GM04503 (cell line): ENCODE results near the gene HOMER3.
A peak's percentile ranks its signal among the peaks of the same experiment; 100 is the strongest.
"Not testable (repeated sequence)": the region's sequence is repeated elsewhere in the genome, so short reads cannot be mapped to it uniquely, and the experiment has no call there.

ENCODE experiments used
- DNase-seq: peaks from one replicate; pipeline ENCODE4 v3.0.0-alpha.2; 2012; ENCODE audit warnings: low read depth

HOMER3 gene

DNA sequence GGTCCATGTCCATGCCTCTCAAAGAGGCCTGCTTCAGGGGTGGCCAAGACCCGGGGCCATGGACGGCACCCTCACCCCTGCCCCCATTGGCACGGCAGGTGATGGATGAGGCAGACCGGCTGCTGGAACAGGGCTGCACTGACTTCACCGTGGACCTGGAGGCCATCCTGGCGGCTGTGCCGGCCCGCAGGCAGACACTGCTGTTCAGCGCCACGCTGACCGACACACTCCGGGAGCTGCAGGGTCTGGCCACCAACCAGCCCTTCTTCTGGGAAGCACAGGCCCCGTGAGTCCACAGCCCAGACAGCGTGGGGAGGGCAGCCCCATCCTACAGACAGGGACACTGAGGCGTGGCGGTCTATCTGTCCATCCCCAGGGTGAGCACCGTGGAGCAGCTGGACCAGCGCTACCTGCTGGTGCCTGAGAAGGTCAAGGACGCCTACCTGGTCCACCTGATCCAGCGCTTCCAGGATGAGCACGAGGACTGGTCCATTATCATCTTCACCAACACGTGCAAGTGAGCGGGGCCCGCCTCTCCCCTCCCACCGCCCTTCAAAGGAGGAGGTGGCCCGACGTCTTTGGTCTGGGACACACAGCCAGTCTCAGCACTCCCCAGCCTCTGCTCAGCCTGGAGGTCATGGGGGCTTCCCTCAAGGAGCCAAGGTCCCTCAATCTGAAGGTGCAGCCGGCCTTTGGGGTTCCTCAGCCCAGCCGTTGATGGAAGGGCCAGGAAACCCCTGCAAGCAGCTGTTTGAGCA is 18.6 kb downstream of the HOMER3 start:
- DNase-seq = no peak

DNA sequence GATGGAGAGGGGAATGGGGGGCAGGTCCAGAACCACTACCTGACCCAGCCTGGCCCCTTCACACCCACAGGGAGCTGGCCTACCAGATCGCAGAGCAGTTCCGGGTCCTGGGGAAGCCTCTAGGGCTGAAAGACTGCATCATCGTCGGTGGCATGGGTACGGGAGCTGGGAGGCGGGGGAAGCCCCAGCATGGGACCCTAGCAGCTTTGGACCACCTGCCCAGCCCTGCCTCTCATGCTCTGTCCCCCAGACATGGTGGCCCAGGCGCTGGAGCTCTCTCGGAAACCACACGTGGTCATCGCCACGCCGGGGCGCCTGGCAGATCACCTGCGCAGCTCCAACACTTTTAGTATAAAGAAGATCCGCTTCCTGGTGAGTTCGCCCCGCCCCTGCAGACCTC is 19.4 kb downstream of the HOMER3 start:
- DNase-seq = no peak

DNA sequence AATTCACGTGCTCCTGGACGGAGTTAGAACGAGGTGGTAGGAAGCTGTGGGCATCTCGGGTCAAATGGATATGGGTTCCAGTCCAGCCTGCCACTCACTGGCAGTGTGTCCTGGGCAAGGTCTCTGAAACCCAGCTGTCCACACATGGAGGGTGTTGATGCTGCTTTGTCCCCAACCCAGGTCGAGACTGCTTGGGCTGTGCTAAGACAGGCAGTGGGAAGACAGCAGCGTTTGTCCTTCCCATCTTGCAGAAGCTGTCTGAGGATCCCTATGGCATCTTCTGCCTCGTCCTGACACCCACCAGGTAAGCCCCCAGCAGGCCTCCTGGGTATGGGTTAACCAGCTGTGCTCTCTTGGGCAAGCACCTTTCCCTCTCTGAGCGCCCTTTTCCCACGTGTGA is 20.6 kb downstream of the HOMER3 start:
- DNase-seq = no peak

DNA sequence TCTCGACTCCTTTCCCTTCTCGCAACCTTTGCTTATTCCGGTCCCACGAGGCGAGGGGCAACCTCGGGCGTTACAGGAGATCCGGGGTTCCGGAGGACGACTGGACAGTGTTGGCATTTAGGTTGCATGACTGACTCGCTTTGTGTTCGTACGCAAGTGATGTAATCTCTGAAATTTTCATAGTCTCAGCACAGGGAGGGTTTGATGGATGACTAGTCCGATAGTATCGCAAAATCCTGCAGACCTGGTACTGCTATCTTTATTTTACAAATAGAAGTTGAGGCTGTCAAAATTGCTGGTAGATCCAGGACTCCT is 21.2 kb downstream of the HOMER3 start:
- DNase-seq = no peak

DNA sequence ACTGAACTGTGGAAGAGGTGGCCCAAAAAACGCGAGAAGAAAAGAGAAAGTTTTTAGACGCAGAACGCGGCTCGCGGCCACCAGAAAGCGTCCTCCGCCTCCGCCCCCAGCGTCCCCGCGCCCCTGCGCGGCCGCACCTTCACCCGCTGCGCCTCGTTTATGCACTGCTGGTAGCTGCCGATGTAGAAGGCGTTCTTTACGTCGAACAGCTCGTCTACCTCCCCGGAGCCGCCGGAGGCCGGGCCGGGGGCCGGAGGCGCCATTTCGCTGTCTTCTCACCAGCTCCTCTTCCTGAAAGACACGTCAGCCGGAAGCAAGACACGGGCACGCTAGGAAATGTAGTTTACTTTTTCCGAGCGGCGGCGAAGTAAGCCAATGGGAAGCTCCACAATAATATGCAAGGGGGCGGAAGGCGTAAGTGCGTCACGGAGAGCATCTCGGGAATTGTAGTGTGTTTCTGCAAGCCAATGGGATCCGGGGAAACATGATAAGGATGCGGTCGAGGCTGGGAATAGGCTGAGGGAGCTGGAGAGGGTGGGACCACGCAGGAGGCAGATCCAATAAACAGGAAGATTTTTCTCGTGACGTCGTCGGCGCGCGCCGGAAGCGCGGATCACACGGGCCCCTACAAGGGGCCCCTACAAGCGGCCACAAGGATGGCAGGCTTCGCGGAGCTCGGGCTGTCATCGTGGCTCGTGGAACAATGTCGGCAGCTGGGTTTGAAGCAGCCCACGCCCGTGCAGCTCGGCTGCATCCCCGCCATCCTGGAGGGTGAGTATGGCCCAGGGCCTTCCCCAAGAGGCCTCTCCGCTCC is 21.7 kb downstream of the HOMER3 start, which contains the start of the genes COPE and DDX49:
Gene COPE, minus strand, starts transcription at position 302 of the 814 bp plus-strand sequence. Its CDS starts 39 bp downstream, at position 263.
Gene DDX49, plus strand, starts transcription at position 630 of the 814 bp plus-strand sequence. Its CDS starts 27 bp downstream, at position 657.
- DNase-seq = peak; percentile 99

DNA sequence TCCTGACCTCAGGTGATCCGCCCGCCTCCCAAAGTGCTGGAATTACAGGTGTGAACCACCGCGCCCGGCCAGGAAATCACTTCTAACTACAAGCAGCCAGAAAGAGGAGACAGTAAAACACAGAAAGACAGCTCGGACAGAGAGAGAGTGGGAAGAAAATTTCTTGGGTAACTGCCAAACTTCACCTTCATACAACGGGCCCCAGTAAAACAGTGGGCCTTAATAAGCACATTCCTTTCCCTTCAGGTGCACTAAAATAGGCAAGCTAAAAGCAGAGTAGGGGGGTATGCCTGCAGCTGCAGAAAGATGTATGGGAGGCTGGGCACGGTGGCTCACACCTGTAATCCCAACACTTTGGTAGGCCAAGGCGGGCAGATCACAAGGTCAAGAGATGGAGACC is 23.4 kb downstream of the HOMER3 start:
- not testable (repeated sequence) for DNase-seq

DNA sequence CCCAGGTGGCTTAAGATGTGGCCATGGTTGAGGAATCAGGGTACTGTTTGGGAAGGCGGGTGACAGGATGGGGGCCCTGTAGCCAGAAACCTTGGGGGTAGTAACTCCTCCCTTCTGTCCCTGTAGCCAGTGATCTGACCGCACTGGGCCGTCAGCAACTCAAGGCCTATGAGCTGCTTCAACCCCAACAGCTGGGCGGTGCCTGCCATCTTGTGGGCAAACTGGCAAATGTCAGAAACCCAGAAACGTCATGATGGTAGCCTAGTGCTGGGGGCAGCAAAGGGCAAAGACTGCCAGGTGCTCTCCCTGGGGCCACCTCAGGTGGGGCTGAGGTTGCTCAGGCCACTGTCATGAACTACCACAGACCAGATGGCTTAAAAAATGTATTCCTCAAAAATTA is 25.4 kb downstream of the HOMER3 start:
- no peak for DNase-seq

DNA sequence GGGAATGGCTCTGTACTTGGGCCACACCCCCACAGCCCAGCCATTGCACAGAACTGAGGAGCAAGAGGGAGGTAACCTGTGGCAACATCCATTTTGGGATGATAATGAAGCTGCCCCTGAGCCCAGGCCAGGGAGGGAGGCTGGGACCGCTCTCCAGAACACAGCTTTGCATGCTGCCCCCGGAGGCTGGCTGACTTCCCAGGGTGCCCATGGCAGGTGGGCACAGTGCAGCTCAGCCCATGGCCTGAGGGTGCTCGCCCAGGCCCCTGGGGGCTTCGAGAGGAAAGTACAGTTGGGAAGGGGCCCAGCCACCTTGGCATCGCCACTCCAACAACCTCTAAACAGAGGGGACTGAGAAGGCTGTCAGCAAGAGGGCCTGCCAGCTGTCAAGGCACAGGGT is 27.6 kb downstream of the HOMER3 start:
- DNase-seq = no peak

DNA sequence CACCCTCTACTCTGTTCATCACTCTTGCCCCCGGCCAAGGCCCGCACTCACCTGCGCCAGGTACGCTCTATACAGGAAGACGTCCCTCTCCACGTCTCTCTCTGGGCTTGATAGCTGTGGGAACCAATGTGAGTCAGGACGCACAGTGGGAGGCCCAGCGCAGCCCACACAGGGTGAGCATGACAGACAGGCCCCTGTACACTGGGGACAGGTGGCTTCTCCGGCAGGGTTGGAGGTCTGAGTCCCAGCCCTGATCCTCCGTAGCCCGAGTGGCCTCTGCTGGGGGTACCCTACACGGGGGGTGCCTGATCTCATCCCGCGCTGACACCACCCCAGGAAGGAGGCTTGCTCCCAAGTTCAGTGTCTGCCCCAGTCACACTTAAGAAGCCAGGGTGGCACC is 28.1 kb downstream of the HOMER3 start:
- DNase-seq = no peak

DNA sequence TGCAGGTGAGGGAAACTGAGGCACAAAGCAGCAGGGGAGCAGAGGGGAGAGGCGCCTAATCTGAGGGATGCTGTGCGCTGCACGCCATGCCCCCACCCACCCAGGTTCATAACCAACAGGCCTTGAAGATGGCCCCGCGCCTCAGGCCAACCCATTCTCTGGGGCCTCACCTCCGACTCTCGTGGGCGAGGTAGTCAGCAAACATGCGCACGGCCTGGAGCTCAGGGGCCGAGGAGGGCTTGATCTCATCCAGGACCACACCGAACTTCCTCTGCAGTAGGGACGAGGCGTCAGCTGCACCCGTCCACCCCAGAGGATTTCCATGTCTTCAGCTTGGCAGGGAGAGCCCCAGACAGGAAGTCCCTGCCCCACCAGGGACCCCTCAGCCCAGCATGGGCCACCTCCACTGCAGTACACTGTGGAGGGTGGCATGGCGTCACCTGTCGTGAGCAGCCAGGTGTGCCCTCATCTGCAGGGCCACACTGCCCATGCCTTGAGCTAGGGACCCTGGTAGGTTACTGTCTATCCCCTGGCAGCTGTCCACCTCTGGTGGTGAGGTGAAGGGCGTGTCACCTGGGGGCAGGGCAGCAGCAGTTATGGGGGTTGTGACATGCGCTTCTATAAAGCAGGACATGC is 30.1 kb downstream of the HOMER3 start:
- no peak for DNase-seq

DNA sequence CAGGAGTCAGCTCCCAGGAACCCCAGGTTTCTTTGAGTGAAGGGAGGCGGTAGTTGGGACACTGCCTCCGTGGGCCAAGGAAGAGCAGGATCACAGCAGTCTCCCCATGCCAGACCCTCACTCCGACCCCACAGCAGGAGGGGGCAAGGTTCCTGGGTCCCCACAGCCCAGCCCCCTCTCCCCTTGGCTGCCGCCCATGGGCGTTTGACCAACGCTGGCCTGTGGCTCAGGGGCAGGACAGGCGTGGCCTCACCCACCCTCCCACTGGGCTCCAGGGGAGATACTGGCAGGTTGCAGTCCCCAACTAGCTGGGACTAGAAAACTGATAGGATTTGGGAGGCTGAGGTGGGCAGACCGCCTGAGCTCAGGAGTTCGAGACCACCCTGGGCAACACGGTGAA is 31.0 kb downstream of the HOMER3 start:
- DNase-seq = no peak

DNA sequence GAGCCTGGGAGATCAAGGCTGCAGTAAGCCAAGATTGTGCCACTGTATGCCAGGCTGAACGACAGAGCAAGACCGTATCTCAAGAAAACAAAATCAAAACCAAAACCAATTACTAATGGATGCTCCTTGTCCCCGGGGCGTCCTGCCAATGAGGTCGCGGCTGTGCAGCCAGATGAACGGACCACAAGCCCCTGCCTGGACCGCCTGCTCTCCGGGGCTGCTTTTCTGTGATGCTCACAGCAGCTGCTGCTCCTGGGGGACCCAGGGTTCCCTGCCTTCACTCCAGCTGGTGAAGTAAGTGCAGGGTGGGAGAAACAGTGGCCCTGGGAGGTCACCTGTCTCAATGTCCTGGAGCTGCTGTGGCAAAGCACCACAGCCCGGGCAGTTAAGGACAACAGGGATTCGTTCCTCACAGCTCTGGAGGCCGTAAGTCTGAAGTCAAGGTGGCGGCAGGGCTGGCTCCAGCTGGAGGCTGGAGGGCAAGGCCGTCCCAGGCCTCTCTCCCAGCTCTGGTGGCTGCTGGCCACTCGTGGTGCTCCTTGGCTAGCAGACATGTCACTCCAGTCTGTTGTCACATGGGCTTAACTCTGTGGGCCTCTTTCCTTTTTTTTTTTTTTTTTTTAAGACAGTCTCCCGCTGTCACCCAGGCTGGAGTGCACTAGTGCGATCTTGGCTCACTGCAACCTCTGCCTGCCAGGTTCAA is 31.9 kb downstream of the HOMER3 start:
- DNase-seq = no peak

DNA sequence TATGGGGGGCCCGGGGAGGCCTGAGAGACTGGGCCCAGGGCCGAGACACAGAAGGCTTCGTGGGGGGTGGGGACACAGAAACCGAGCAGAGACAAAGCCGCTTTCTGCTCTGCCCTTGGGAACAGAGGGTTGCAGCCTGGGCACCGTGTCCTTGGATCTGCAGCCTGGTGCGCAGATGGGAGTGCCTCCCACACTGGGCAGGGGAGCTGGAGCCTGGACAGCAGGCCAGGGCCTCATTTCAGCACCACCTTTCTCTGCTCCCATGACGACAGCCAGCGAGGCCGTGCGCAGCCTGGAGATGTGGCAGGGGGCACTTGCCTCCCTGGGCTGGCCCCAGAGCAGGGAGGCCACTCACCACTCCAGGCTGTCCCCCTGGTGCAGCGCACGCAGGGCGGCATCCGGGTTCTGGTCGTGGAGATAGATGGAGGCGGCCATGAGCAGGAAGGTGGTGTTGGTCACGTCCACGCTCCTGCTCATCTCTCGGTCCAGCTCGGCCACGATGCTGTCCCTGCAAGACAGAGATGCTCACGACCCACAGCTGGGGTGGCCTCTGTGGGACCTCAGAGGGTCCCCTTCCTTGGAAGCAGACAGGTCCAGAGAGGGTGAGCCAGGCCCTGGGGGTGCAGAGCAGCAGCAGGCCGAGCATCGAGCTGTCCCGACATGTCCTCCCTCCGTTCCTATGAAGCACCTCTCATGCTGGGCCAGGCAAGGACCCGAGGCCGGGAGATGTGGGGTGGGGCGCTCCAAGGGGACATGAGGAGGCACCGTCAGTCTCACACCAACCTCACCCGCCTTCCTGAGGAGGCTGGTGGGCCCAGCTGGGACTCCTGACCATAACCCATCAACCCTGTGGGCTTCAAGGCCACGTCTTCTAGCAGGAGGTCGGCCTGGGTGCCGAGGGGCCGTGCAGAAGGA is 34.2 kb downstream of the HOMER3 start:
- DNase-seq = no peak

DNA sequence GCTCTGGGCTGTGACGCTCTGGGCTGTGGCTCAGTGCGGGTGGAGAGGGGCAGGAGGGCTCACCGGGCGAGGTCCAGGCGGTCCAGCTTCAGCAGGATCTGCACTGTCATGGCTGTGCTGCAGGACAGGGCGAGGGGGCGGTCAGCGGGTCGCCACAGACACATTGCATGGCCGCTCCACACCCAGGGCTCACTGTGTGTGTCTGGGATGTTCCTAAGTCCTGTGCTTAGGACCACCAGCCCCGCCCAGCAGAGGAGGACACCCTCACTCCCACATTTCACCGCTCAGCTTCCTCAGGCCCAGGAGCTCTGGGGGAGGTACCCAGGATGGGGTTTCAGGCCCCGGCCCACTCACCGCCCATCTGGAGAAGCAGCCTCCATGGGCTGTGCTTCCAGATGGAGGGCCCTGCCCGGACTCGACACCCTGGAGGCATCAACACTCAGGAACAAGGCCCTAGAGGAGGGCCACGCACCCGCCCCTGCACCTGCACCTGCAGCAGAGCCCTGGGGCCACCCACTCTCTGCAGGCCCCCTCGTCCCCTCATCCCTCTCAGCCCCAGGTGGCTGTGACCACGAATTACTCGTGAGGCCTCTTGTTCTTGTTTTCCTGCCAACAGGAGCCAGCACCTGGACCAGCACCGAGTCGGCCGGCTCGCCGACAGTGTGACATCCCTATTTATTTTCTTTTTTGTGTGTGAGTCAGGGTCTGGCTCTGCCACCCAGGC is 35.3 kb downstream of the HOMER3 start:
- no peak for DNase-seq

DNA sequence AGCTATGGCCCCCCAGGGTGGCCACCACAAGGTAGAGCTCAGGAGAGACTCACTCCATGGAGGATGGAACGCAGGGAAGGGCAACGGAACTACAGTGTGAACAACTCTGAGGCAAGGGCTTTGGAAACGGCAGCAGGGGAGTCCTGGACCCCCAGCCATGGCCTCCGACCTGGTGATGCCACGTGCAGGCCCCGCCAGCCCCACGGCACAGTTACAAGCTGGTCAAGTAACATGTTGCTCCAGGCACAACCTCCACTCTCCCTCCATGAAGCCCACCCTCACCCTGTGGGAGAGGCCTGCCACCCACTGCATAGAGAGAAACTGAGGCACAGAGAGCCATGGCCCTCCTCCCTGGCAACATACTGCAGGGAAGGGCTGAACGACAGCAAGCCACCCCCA is 36.0 kb downstream of the HOMER3 start:
- DNase-seq = no peak

DNA sequence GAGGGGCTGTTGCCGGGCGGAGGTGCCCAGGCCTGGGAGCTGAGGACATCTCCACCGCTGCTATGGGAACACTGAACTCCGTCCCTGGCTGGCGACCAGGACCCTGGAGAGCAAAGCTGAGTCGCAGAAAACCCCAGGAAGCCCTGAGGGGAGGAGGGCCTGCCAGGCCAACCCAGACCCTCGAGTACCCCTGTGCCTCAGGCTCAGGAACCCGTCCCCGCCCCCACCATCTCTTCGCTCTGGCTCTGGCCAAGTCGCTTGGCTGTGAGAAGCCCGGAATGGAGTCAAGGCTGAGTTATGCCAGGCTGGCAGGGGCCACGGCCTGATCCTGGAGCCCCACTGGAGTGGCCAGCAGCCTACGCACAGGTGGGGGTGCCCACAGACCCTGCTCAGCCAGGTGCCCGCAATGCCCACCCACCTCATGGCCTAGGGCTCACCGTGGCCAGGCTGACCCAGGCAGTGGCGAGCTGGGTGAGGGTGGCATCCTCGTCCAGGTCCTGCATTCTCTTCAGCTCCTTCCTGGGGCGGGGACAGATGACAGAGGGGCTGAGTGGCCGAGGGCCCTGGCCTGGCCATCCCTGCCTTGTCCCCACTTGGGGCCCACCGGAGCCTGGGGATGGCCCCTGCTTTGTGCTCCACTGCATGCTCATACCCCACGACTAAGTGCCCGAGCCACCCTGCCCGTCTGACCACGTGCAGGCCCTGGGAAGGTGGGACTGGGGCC is 36.5 kb downstream of the HOMER3 start:
- no peak for DNase-seq

DNA sequence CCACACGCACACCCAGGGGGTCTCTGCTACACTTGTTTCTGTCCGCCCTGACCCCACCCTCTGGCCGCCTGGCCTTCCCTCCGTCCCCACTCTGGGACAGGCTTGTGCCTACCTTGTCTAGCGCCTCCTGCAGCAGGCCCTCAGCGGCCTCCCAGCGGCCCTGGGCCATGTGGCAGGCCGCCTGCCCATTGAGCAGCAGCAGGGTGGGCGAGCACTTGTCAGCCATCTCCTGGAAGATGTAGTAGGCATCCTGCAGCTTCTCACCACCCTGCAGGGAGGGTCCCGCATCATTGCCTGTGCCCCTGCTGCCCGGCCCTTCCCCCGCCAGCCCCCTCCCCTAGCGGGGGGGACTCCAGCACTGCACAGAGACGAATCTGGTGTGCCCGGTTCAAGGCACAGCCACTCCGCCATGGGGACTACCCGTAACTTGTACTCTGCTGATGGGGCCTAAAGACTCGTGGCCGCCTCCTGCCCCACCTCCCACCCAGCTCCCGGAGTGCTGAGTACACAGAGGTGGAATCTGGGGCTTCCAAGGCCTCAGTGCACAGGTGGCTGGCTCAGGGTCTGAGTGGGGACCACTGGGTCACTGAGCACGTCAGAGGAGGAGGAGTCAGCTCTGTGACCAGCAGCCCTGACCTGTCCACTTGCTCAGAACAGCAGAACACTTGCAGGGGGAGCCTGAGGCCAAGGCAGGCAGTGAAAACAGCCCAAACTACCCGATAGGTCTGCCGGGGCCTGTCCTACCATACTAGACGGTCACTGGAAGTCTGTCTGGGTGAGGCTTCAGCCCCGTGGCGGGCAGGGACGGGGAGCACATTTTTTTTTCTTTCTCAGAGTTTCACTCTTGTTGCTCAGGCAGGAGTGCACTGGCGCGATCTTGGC is 37.6 kb downstream of the HOMER3 start:
- no peak for DNase-seq

DNA sequence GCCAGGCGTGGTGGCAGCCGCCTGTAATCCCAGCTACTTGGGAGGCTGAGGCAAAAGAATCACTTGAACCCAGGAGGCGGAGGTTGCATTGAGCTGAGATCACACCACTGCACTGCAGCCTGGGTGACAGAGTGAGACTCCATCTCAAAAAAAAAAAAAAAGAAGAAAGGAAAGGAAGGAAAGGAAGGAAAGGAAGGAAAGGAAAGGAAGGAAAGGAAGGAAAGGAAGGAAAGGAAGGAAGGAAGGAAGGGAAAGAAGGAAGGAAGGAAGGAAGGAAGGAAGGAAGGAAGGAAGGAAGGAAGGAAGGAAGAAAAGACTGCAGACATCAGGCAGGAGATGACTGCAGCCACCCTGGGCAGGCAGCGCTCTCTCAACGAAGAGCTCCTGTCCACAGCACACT is 38.5 kb downstream of the HOMER3 start:
- not testable (repeated sequence) for DNase-seq

DNA sequence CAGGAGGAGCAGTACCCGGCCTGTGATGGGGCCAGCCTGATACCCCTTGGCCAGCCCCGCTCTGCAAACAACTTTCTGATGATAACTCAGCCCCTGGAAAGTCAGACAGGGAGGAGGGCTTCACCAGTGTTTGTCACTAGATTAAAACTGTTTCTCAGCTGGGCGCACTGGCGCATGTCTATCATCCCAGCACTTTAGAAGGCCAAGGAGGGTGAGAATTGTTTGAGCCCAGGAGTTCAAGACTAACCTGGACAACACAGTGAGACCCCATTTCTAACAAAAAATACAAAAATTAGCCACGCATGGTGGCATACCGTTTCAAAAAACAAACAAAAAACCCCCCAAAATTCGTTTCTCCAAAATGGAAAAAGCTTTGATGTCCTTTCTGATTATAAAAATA is 39.5 kb downstream of the HOMER3 start:
- no peak for DNase-seq
